IPS-18a (cell line): ENCODE measurements around the gene NUDT22.
A peak's percentile ranks its signal among the peaks of the same experiment; 100 is the strongest.

ENCODE experiments used
- H3K27ac ChIP-seq: one replicate; pipeline ENCODE4 v1.5.1; 2013; ENCODE audit warnings: low read length
- H3K27me3 ChIP-seq: one replicate; pipeline ENCODE4 v1.6.1; 2013; ENCODE audit warnings: mild to moderate bottlenecking, low read length; ENCODE audit not compliant: control insufficient read depth, insufficient read depth
- H3K36me3 ChIP-seq: one replicate; pipeline ENCODE4 v1.6.1; 2013; ENCODE audit warnings: low read depth, low read length; ENCODE audit not compliant: control insufficient read depth
- H3K4me1 ChIP-seq: one replicate; pipeline ENCODE4 v1.6.1; 2013; ENCODE audit warnings: low read depth, low read length; ENCODE audit not compliant: control insufficient read depth
- H3K4me3 ChIP-seq: one replicate; pipeline ENCODE4 v1.5.1; 2013; ENCODE audit warnings: low read length
- H3K9ac ChIP-seq: one replicate; pipeline ENCODE4 v1.6.1; 2013; ENCODE audit warnings: mild to moderate bottlenecking, low read length, moderate library complexity
- H3K9me3 ChIP-seq: one replicate; pipeline ENCODE4 v1.6.1; 2013; ENCODE audit warnings: low read depth, low read length; ENCODE audit not compliant: control insufficient read depth

NUDT22 gene

DNA sequence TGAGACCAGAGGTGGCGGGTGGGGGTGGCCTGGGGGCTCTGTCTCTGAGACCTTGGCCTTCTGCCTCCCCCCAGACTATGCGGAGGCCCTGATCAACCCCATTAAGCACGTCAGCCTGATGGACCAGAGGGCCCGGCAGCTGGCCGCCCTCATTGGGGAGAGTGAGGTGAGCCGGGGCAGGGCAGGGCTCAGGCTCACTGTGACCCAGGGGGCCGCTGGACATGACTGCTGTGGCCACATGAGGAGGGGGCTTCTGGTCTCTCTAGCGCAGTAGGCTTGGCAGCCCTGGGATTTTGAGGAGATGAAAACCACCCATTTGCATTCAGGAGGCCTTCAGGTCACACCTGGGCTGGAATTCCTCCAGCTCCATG lies 37.9 kb downstream of the NUDT22 start:
- Histone ChIP-seq H3K9ac (no peak overlapping the region), H3K4me3 (no peak overlapping the region), H3K9me3 (no peaks in the 10 kb centered on the region), H3K4me1 (peaks cover 8% of the 10 kb centered on the region), H3K36me3 (peaks cover 49% of the 10 kb centered on the region), H3K27ac (no peak overlapping the region), H3K27me3 (no peaks in the 10 kb centered on the region)

DNA sequence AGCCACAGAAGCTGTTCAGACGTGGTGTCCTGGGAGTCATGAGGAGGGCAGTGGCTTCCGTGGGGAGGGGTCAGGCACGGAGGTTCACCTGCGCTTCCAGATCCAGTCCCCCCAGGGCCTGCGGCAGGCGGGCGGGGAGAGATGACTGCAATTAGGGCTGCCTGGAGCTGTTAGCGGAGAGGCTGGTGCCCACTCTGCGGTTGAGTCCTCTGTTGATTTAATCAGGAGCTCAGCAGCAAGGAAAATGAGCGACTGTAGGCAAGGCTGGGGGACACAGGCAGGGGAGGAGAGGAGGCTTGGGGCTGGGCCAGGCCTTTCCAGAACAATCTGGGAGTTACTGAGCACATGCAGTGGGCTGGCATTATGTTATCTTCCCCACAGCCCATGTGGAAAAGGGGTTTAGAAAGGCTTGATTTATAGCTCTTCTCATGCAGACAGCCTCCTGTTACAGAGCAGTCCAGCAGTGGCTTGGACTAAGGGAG lies 38.3 kb downstream of the NUDT22 start:
- H3K4me1 ChIP-seq: peaks cover 8% of the 10 kb centered on the region
- H3K27ac ChIP-seq: no peak overlapping the region
- H3K4me3 ChIP-seq: no peak overlapping the region
- H3K9ac ChIP-seq: no peak overlapping the region
- H3K27me3 ChIP-seq: no peaks in the 10 kb centered on the region
- no peaks in the 10 kb centered on the region for H3K9me3 ChIP-seq
- peaks cover 46% of the 10 kb centered on the region for H3K36me3 ChIP-seq

DNA sequence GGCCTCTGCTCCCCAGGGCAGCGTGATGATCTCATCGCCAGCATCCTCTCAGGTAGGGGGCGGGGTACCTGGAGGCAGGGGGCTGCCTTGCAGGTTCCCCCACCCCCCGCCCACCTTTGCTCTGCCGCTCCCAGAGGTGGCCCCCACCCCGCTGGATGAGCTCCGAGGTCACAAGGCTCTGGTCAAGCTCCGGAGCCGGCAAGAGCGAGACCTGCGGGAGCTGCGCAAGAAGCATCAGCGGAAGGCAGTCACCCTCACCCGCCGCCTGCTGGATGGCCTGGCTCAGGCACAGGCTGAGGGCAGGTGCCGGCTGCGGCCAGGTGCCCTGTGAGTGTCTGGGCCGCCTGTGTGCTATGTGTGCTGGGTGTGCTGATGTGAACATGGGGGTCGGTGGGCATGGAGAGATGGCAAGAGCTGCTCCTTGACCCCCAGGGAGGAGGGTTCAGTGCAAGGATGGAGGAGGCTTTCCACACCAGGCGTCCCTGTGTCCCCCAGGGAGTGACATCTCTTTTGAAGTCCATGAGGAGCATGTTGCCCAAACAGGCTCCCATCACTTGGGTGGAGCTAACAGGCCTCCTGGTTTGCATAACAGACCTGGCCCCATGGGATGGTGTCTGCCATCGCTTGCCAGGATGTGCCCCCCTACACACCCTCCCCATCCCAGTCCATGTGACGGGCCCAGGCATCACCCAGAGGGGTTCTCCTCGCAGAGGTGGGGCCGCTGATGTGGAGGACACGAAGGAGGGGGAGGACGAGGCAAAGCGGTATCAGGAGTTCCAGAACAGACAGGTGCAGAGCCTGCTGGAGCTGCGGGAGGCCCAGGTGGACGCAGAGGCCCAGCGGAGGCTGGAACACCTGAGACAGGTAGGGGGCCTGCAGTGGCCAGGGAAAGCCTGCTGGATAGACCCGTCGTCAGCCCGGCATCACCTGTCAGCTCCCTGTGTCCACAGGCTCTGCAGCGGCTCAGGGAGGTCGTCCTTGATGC lies 39.4 kb downstream of the NUDT22 start:
- H3K4me3 ChIP-seq: no peak overlapping the region
- peaks cover 37% of the 10 kb centered on the region for H3K36me3 ChIP-seq
- H3K9me3 ChIP-seq: no peaks in the 10 kb centered on the region
- no peaks in the 10 kb centered on the region for H3K27me3 ChIP-seq
- peaks cover 8% of the 10 kb centered on the region for H3K4me1 ChIP-seq
- H3K27ac ChIP-seq: no peak overlapping the region
- no peak overlapping the region for H3K9ac ChIP-seq

DNA sequence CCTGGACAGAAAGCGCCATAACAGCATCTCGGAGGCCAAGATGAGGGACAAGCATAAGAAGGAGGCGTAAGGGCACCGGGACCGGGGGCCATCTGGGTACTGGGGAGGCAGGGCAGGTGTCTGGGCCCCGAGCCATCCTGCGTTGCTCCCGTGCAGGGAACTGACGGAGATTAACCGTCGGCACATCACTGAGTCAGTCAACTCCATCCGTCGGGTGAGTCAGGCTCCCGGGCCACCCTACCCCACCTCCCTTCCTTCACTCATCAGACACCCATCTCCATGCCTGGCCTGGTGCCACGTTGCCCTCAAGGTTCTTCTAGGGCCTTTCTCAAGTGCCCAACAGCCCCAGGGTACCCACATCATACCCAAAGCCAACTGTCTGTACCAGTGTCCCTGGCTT lies 40.3 kb downstream of the NUDT22 start:
- no peak overlapping the region for H3K4me3 ChIP-seq
- H3K9me3 ChIP-seq: no peaks in the 10 kb centered on the region
- no peak overlapping the region for H3K27ac ChIP-seq
- H3K4me1 ChIP-seq: peaks cover 8% of the 10 kb centered on the region
- H3K9ac ChIP-seq: no peak overlapping the region
- no peaks in the 10 kb centered on the region for H3K27me3 ChIP-seq
- peaks cover 33% of the 10 kb centered on the region for H3K36me3 ChIP-seq

DNA sequence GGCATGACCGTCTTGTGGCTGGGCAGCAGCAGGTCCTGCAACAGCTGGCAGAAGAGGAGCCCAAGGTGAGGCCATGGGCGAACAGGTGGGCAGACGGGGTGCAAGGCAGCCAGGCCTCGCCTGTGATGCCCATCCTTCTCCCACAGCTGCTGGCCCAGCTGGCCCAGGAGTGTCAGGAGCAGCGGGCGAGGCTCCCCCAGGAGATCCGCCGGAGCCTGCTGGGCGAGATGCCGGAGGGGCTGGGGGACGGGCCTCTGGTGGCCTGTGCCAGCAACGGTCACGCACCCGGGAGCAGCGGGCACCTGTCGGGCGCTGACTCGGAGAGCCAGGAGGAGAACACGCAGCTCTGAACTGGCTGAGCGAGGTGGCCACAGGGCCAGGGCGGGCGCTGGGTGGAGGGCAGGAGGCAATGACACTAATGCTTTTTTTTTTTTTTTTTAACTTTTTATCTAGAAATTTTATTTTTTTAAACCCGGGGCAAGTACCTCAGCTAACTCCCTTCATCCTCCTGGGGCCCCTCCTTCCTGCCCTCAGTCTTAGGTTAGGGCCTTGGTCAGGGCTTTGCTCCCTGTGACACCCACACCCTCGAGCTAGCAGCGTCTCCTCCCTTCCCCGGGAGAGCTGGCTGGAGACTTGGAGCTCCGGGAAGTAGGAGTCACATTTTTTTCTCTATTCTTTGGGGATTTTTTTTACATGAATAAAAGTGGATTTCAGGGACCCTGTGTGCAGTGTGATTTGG lies 41.3 kb downstream of the NUDT22 start:
- no peak overlapping the region for H3K27ac ChIP-seq
- peaks cover 26% of the 10 kb centered on the region for H3K36me3 ChIP-seq
- no peaks in the 10 kb centered on the region for H3K9me3 ChIP-seq
- no peak overlapping the region for H3K4me3 ChIP-seq
- H3K27me3 ChIP-seq: no peaks in the 10 kb centered on the region
- peaks cover 8% of the 10 kb centered on the region for H3K4me1 ChIP-seq
- no peak overlapping the region for H3K9ac ChIP-seq

DNA sequence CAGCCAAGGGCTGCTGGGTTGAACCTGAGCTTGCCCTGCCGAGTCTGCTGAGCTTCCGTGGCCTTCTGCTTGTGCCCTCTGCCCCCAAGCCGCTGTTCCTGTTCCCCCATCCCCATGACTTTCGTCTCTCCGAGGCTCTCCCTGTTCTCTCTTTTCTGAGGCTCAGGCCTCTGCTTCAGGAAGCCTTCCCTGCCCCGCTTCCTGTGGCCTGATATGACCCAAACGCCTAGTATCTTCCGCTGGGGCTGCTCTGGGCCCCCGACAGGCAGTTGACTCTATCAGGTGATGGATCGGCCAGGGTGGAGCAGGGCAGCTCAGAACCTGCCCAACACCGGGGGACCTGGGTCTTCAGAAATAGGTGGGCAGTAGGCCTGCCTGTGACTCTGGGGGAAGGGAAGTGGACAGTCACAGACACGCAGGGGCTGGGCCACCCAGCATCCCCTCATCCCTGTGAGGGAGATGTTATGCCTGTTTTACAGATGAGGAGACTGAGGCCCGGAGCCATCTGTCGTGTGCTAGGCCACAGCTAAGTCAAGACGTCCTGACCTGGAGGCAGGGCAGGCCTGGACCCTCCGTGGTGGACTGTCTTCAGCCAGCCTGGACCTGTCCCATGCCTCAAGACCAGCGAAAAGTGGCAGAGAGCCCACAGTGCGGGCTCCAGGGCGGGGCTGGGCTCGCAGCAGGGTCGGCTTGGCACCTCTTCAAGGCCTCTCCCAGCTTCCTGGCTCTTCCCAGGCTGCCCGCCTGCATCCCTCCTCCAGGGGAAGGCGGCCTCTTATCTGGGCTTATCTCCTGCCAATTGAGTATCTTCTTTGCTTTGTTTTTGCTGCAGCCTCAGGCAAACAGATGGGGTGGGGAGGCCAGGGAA lies 42.2 kb downstream of the NUDT22 start:
- H3K9ac ChIP-seq: peak overlapping the region; percentile 69
- no peak overlapping the region for H3K27ac ChIP-seq
- peak overlapping the region; percentile 76 for H3K4me3 ChIP-seq
- H3K9me3 ChIP-seq: no peaks in the 10 kb centered on the region
- no peaks in the 10 kb centered on the region for H3K27me3 ChIP-seq
- peaks cover 7% of the 10 kb centered on the region for H3K4me1 ChIP-seq
- H3K36me3 ChIP-seq: peaks cover 17% of the 10 kb centered on the region

DNA sequence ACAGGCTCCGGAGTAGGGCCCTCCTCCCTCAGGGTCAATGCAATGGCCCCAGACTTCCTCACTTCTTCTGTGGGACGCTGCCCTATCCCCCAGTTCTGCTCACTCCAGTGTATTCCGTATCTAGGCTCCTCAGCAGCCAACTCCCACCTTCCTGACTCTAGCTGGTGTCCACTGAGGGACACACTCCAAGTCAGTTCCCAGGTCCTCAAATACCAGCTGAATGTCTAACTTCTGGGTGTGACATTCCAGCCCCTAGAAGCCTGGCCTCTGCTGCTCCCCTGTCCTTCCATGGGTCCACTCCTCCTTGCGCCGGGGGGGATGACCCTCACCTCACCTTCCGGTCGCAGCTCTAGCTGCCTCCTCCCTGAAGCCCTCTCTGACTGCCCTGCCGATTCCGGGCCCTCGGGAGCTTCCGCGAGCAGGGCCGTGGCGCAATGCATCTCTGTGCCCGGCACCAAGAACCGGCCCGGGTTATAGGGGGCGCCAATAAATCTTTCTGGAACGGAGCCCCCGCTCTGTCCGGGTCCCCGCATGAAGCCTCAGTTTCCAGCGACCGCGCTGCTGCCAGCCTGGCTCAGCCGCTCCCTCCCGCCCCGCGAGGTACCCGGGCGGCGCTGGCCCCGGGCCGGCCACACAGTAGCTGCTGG lies 42.9 kb downstream of the NUDT22 start:
- Histone ChIP-seq H3K4me3 (peak overlapping the region; percentile 76), H3K9me3 (no peaks in the 10 kb centered on the region), H3K27me3 (no peaks in the 10 kb centered on the region), H3K4me1 (peaks cover 6% of the 10 kb centered on the region), H3K27ac (no peak overlapping the region), H3K9ac (peak overlapping the region; percentile 69), H3K36me3 (peaks cover 15% of the 10 kb centered on the region)

DNA sequence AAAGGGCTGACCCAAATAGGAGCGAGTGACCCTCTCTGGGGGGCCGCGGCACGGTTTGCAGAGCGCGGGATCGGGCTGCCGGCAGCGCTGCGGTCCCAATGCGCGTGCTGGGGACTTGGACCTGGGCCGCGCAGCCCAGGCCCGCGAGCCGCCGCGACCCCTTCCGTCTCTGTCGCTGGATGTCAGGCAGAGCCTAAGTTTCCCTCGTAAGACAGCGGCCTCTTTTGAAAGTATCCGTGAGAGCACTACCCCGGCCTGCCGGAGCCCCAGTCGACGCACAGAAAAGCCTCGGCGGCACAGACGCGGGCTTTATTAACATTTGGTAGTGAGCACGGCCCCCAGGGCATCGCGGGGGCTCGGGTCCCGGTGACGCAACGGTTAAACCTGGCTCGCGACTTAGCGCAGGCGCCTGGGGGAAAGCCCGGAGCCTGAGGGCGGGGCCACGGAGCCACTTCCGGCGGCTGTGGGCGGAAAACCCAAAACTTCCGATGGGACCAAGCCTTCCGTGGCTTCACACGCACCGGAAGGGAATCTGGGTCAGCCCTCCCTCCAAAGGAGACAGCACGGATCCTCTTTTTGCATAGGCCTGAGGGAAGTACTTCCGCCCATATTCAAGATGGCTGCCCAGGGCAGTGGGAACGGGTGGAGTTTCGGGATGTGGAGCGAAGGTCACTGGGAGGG lies 43.6 kb downstream of the NUDT22 start:
- peaks cover 6% of the 10 kb centered on the region for H3K4me1 ChIP-seq
- no peaks in the 10 kb centered on the region for H3K27me3 ChIP-seq
- H3K4me3 ChIP-seq: peak overlapping the region; percentile 76
- H3K9me3 ChIP-seq: no peaks in the 10 kb centered on the region
- peak overlapping the region; percentile 53 for H3K27ac ChIP-seq
- peaks cover 13% of the 10 kb centered on the region for H3K36me3 ChIP-seq
- peak overlapping the region; percentile 69 for H3K9ac ChIP-seq

DNA sequence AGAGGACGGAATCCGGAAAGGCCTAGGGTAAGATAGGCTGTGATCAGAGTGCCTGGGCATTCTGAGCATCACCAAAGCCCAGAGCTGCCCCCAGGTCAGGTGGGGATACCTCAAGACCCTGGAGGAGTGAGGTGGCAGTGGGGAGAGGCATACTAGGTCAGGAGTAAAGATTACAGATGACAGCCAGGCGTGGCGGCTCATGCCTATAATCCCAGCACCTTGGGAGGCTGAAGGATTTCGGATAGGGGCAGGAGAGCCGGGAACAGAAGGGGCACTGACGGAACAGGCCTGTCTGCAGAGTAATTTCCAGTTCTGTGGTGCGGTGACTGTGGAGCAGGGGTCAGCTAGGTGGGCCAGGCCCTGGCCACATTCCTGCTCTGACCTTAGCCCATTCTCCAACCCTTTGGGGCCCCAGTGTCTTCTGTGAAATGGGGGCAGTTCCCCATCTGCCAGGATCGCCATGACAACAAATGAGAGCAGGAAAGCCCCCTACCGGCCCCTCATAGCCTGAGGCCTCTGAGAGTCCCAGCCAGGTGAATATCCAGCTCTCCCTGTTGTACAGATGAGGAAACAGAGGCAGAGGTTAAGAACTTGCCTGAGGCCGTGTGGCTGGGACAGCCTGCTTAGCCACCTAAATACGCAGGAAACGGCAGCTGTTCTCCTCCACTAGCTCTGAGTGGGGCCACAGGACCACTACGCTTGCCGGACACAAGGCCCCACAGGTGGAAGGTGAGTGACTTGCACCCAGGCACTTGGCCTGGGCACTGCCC lies 49.1 kb downstream of the NUDT22 start:
- no peaks in the 10 kb centered on the region for H3K4me1 ChIP-seq
- no peak overlapping the region for H3K9ac ChIP-seq
- no peak overlapping the region for H3K4me3 ChIP-seq
- H3K36me3 ChIP-seq: peaks cover 3% of the 10 kb centered on the region
- no peaks in the 10 kb centered on the region for H3K9me3 ChIP-seq
- H3K27ac ChIP-seq: no peak overlapping the region
- no peaks in the 10 kb centered on the region for H3K27me3 ChIP-seq

DNA sequence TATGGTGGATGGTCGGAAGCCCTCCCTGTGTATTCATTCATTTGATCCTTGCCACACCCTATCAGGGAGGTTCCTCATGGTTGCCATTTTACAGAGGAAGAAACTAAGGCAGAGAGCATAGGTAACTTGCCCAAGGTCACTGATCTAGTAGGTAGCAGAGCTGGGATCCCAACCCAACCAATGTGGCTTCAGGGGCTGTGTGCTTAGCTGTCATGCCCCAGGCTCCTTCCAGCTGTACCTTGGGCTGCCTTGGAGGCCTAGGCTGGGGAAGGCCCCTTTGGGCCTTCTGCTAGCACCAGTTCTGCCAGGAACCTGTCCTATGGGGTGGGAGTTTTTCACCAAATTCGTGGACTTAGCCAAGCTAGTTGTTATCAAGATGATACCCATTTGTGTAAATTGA lies 49.8 kb downstream of the NUDT22 start:
- no peaks in the 10 kb centered on the region for H3K9me3 ChIP-seq
- peaks cover 3% of the 10 kb centered on the region for H3K36me3 ChIP-seq
- H3K4me1 ChIP-seq: no peaks in the 10 kb centered on the region
- H3K4me3 ChIP-seq: no peak overlapping the region
- H3K27ac ChIP-seq: no peak overlapping the region
- no peak overlapping the region for H3K9ac ChIP-seq
- no peaks in the 10 kb centered on the region for H3K27me3 ChIP-seq
